OCI-LY3 (cell line): ENCODE measurements around the gene PDCD2L.

ENCODE experiments used
- EZH2phosphoT487 ChIP-seq: fragments of 200-600 bp; shearing (Covaris generic); IDR thresholded peaks from 2 replicates; pipeline ENCODE4 v1.6.1; 2018; ENCODE audit warnings: antibody characterized with exemption, mixed run types, low read depth
- TF ChIP-seq, protein P1 (sequence below): fragments of 200-600, 300-600 bp; sonication (generic); IDR thresholded peaks from 2 replicates; pipeline ENCODE4 v1.5.1; 2014; ENCODE audit warnings: antibody characterized with exemption, low read length, low read depth

DNA sequence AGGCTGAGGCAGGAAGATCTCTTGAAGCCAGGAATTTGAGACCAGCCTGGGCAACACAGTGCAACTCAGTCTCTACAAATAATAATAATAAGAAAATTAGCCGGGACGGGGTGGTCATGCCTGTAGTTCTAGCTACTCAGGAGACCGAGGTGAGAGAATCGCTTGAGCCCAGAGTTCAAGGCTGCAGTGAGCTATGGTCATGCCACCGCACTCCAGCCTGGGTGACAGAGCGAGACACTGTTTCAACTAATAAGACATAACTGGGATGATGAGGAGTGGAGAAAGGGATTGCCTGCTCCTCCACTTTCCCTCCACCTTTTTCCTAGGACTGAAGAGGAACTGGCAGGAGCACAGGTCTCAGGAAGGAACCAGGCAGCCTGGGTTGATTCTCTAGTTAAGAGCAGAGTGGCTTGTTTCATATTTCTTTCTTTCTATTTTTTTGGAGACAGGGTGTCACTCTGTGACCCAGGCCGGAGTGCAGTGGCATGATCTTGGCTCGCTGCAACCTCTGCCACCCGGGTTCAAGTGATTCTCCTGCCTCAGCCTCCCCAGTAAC, 43.8 kb upstream of the PDCD2L start:
- TF ChIP-seq, protein P1, sequence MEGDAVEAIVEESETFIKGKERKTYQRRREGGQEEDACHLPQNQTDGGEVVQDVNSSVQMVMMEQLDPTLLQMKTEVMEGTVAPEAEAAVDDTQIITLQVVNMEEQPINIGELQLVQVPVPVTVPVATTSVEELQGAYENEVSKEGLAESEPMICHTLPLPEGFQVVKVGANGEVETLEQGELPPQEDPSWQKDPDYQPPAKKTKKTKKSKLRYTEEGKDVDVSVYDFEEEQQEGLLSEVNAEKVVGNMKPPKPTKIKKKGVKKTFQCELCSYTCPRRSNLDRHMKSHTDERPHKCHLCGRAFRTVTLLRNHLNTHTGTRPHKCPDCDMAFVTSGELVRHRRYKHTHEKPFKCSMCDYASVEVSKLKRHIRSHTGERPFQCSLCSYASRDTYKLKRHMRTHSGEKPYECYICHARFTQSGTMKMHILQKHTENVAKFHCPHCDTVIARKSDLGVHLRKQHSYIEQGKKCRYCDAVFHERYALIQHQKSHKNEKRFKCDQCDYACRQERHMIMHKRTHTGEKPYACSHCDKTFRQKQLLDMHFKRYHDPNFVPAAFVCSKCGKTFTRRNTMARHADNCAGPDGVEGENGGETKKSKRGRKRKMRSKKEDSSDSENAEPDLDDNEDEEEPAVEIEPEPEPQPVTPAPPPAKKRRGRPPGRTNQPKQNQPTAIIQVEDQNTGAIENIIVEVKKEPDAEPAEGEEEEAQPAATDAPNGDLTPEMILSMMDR: no peak
- no peak for TF ChIP-seq EZH2phosphoT487
